GM12878 (cell line): ENCODE results near the gene ARHGDIG. TPM values are rescaled to one million over a fixed set of nuclear protein-coding genes. Genes with fewer than 3 reads are reported as not detected.

Experiments used
- ATAC-seq: fragments of 200-7000 bp; cut with Tn5 transposase; 3 replicates; pipeline ENCODE4 v1.9.1; 2020; ENCODE audit warnings: mild to moderate bottlenecking, moderate library complexity
- BruUV-seq: library from RNA; stranded (reverse); fragments of 400-500 nt; replicated peaks from 2 replicates; lab custom pipeline; 2021; lab: Mats Ljungman, UMichigan
- CTCF ChIA-PET: fragments of 300-600 bp; sonication (Branson Sonifier 250); formaldehyde crosslinking; extraction: SDS; loops from one replicate; lab custom pipeline; 2021; ENCODE audit warnings: inconsistent platforms; lab: Yijun Ruan, JAX
- POLR2A ChIA-PET: fragments of 350-600 bp; formaldehyde crosslinking; extraction: SDS; loops from one replicate; lab custom pipeline; 2021; ENCODE audit warnings: inconsistent platforms; lab: Charles Lee
- RAD21 ChIA-PET: fragments of 300-600 bp; sonication (Branson Sonifier 250); formaldehyde crosslinking; loops from one replicate; lab custom pipeline; 2023; ENCODE audit warnings: antibody characterized with exemption; ENCODE audit not compliant: unreplicated experiment; lab: Charles Lee
- SMC1A ChIA-PET: fragments of 300-600 bp; sonication (Branson Sonifier 250); formaldehyde crosslinking; loops from one replicate; lab custom pipeline; 2023; ENCODE audit not compliant: unreplicated experiment, uncharacterized antibody; lab: Charles Lee
- DNase-seq: peaks from one replicate; pipeline ENCODE4 v3.0.0-alpha.2; 2011; ENCODE audit warnings: low read depth, low spot score
- FAIRE-seq: peaks from 3 replicates; lab custom pipeline; 2011; peaks lifted over from hg19 to GRCh38; lab: Jason Lieb, UNC
- H2AFZ ChIP-seq: 2 replicates; pipeline ENCODE4 v1.6.0; 2011; ENCODE audit warnings: low read depth, low read length, control low read depth; ENCODE audit not compliant: control insufficient read depth
- H3K27ac ChIP-seq: 2 replicates; pipeline ENCODE4 v1.5.1; 2011; ENCODE audit warnings: control low read depth; ENCODE audit not compliant: control insufficient read depth, insufficient read depth
- H3K27me3 ChIP-seq, 2 experiments: replicated peaks in 1 of 2; 2 replicates each; pipeline versions ENCODE4 v1.6.0 to v1.6.1; 2011; ENCODE audit warnings: low read length in 1 of 2; ENCODE audit not compliant: control insufficient read depth in 2 of 2, insufficient read depth in 2 of 2
- H3K36me3 ChIP-seq, 2 experiments: 2 replicates each; pipeline ENCODE4 v1.5.1; 2011; ENCODE audit warnings: low read length in 1 of 2; ENCODE audit not compliant: control insufficient read depth in 2 of 2, insufficient read depth in 2 of 2
- H3K4me1 ChIP-seq: 2 replicates; pipeline ENCODE4 v1.6.1; 2011; ENCODE audit warnings: mild to moderate bottlenecking, low read length, moderate library complexity, mixed read lengths; ENCODE audit not compliant: control insufficient read depth, insufficient read depth
- H3K4me2 ChIP-seq: 2 replicates; pipeline ENCODE4 v1.6.0; 2011; ENCODE audit warnings: control low read depth; ENCODE audit not compliant: control insufficient read depth, insufficient read depth
- H3K4me3 ChIP-seq: fragments of 200-600 bp; sonication (generic); 2 replicates; pipeline ENCODE4 v1.5.1; 2016
- H3K79me2 ChIP-seq: 2 replicates; pipeline ENCODE4 v1.6.0; 2011; ENCODE audit warnings: low read length; ENCODE audit not compliant: control insufficient read depth, insufficient read depth
- H3K9ac ChIP-seq: 2 replicates; pipeline ENCODE4 v1.8.0; 2011; ENCODE audit warnings: low read length, control low read depth, mixed read lengths; ENCODE audit not compliant: control insufficient read depth, insufficient read depth
- H3K9me3 ChIP-seq: replicated peaks from 3 replicates; pipeline ENCODE4 v1.5.1; 2011; ENCODE audit warnings: mild to moderate bottlenecking, low read length; ENCODE audit not compliant: control insufficient read depth, insufficient read depth
- H4K20me1 ChIP-seq: 2 replicates; pipeline ENCODE4 v1.6.0; 2011; ENCODE audit not compliant: control insufficient read depth, insufficient read depth
- ATF7 ChIP-seq: fragments of 450-650 bp; IDR thresholded peaks from 2 replicates; pipeline ENCODE4 v1.6.1; 2016; ENCODE audit warnings: low read depth, mild to moderate bottlenecking
- BMI1 ChIP-seq: fragments of 450-650 bp; IDR thresholded peaks from 2 replicates; pipeline ENCODE4 v1.6.1; 2016; ENCODE audit warnings: mild to moderate bottlenecking, moderate library complexity, borderline replicate concordance
- CBFB ChIP-seq: IDR thresholded peaks from 2 replicates; pipeline ENCODE4 v1.6.1; 2016; ENCODE audit warnings: antibody characterized with exemption, low read depth
- CHD4 ChIP-seq: fragments of 200-600 bp; sonication (generic); IDR thresholded peaks from 2 replicates; pipeline ENCODE4 v1.6.1; 2016; ENCODE audit warnings: mild to moderate bottlenecking
- E2F8 ChIP-seq: fragments of 450-650 bp; IDR thresholded peaks from 2 replicates; pipeline ENCODE4 v1.6.1; 2018; ENCODE audit warnings: mild to moderate bottlenecking, low read depth, moderate library complexity; ENCODE audit not compliant: partially characterized antibody
- ELK1 ChIP-seq: IDR thresholded peaks from 2 replicates; pipeline ENCODE4 v1.6.1; 2012; ENCODE audit warnings: low read depth, low read length, improper control_type of control experiment
- IKZF2 ChIP-seq, 2 experiments: fragments of 450-650 bp; IDR thresholded peaks; 2 replicates each; pipeline ENCODE4 v1.6.1; 2017; ENCODE audit warnings: mild to moderate bottlenecking in 2 of 2, moderate library complexity in 2 of 2
- IRF4 ChIP-seq: IDR thresholded peaks from 2 replicates; pipeline ENCODE4 v1.6.1; 2011; ENCODE audit warnings: low read depth, low read length
- IRF5 ChIP-seq: fragments of 450-650 bp; IDR thresholded peaks from 2 replicates; pipeline ENCODE4 v1.6.1; 2017; ENCODE audit warnings: borderline replicate concordance
- KAT2A ChIP-seq: conservative IDR thresholded peaks from 2 replicates; pipeline ENCODE4 v1.6.1; 2011; ENCODE audit warnings: low read depth, low read length; ENCODE audit not compliant: control insufficient read depth
- MYB ChIP-seq: fragments of 150-350 bp; IDR thresholded peaks from 2 replicates; pipeline ENCODE4 v1.6.1; 2014; ENCODE audit warnings: mild to moderate bottlenecking, low read depth, low read length, borderline replicate concordance
- NBN ChIP-seq: fragments of 450-650 bp; IDR thresholded peaks from 2 replicates; pipeline ENCODE4 v1.6.1; 2016
- NFXL1 ChIP-seq: fragments of 450-650 bp; IDR thresholded peaks from 2 replicates; pipeline ENCODE4 v1.6.1; 2017; ENCODE audit warnings: antibody characterized with exemption, mild to moderate bottlenecking, borderline replicate concordance
- NFYB ChIP-seq: IDR thresholded peaks from 2 replicates; pipeline ENCODE4 v1.6.1; 2011; ENCODE audit warnings: low read depth, mild to moderate bottlenecking, low read length, improper control_type of control experiment, moderate library complexity; ENCODE audit not compliant: insufficient read depth
- PML ChIP-seq: IDR thresholded peaks from 2 replicates; pipeline ENCODE4 v1.6.1; 2012; ENCODE audit warnings: low read length, inconsistent platforms
- SRF ChIP-seq, 2 experiments: IDR thresholded peaks; 2 replicates each; pipeline ENCODE4 v1.6.1; 2011; ENCODE audit warnings: low read depth in 2 of 2, low read length in 2 of 2, mild to moderate bottlenecking in 1 of 2, moderate library complexity in 1 of 2
- SUPT20H ChIP-seq: IDR thresholded peaks from 2 replicates; pipeline ENCODE4 v1.6.1; 2011; ENCODE audit warnings: low read depth, mild to moderate bottlenecking, low read length, moderate library complexity, borderline replicate concordance; ENCODE audit not compliant: control insufficient read depth
- TBL1XR1 ChIP-seq: IDR thresholded peaks from 2 replicates; pipeline ENCODE4 v1.6.1; 2012; ENCODE audit warnings: low read depth, low read length, improper control_type of control experiment
- USF2 ChIP-seq: IDR thresholded peaks from 2 replicates; pipeline ENCODE4 v1.6.1; 2011; ENCODE audit warnings: low read depth, low read length, improper control_type of control experiment, borderline replicate concordance
- ZBED1 ChIP-seq: IDR thresholded peaks from 2 replicates; pipeline ENCODE4 v1.6.1; 2016; ENCODE audit warnings: borderline replicate concordance
- WGBS: methylation state at CpG from one replicate; pipeline ENCODE4 v1.1.6; 2016; ENCODE audit warnings: low lambda C conversion rate; ENCODE audit not compliant: insufficient replicate concordance, insufficient coverage; ENCODE audit errors: missing lambda C conversion rate; 5-methylcytosine and 5-hydroxymethylcytosine counted together
- in situ Hi-C: fragments of 300-500 bp; cut with MboI; formaldehyde crosslinking; loops from 9 replicates; pipeline ENCODE4 v1.14.3; 2018; ENCODE audit warnings: mixed read lengths
- intact Hi-C: fragments of 100-400 bp; cut with micrococcal nuclease; formaldehyde crosslinking; loops from one replicate; pipeline ENCODE4 v1.14.2; 2022; ENCODE audit not compliant: unreplicated experiment
- polyA plus RNA-seq, 11 experiments: library from polyadenylated mRNA; depleted of rRNA in 4 of 11; unstranded in 6 of 11; stranded (reverse) in 5 of 11; fragments of >200 nt; fragmentation: Nextera tagmentation in 4 of 11; fragmentation: Illumina TruSeq in 1 of 11; extraction: Ambion mirVana in 4 of 11; extraction: Trizol in 1 of 11; gene quantifications; 1 replicate in 1 of 11; 2 replicates in 10 of 11; pipeline versions ENCODE4 v1.2.1 to v1.2.3, GENCODE V29; 2011 to 2016; ENCODE audit warnings: inconsistent platforms in 2 of 11, missing spikeins in 2 of 11, low read depth in 1 of 11
- total RNA-seq, 4 experiments: library from RNA; depleted of rRNA in 3 of 4; stranded (reverse); fragments of >200 nt in 3 of 4; fragmentation: Illumina TruSeq in 1 of 4; extraction: Trizol in 1 of 4; gene quantifications; 2 replicates each; pipeline versions ENCODE4 v1.2.1 to v1.2.3, GENCODE V29; 2013 to 2021

ARHGDIG gene
- total and polyA plus RNA-seq, 10 of the 15 experiments (the other 5 are each of a cell fraction or from before 2014, with no cell fraction given) = not detected

- H3K9me3 ChIP-seq = no peaks in the 10 kb centered on the region
- H3K27ac ChIP-seq = no peak overlapping the region
- no peaks in the 10 kb centered on the region for H4K20me1 ChIP-seq
- no peak overlapping the region for H2AFZ ChIP-seq
- H3K36me3 ChIP-seq = no peaks in the 10 kb centered on the region; a peak in 3 of 4 replicates
- no peaks in the 10 kb centered on the region for H3K27me3 ChIP-seq
- in situ Hi-C loops (no loop called here), intact Hi-C loops (no loop called here)
- H3K4me3 ChIP-seq = no peak overlapping the region
- SMC1A ChIA-PET = no interaction called here
- POLR2A ChIA-PET = interaction anchor here (0.5 kb wide), 1 partner anchor 196 kb away, joined by 10 read pairs; no protein-coding TSS in a partner anchor
- no peak overlapping the region for H3K9ac ChIP-seq
- RAD21 ChIA-PET = no interaction called here
- H3K79me2 ChIP-seq = no peaks in the 10 kb centered on the region
- 89% methylated on average over 27 of the region's 37 CpGs for WGBS
- no peak overlapping the region for H3K4me2 ChIP-seq
- DNase-seq (no peak), ATAC-seq (no peak), FAIRE-seq (no peak)
- TF ChIP-seq USF2 (no peak), SUPT20H (no peak), KAT2A (no peak), IRF5 (no peak), CBFB (no peak), ATF7 (no peak), NFYB (no peak), TBL1XR1 (no peak), BMI1 (no peak), E2F8 (no peak), IKZF2 (IDR thresholded peaks at IDR 0.05) (no peak), IRF4 (no peak), MYB (no peak), CHD4 (no peak), NBN (no peak), NFXL1 (no peak), PML (no peak), ELK1 (no peak), ZBED1 (no peak), SRF (IDR thresholded peaks at IDR 0.05; ENCODE audit: low read depth in 2 of 2, low read length in 2 of 2) (no peak)
- no peaks in the 10 kb centered on the region for H3K4me1 ChIP-seq
- no TSS peak for BruUV-seq
- CTCF ChIA-PET = no interaction called here
Observed at GRCh38 chr16:296806-297510, 16.6 kb downstream of the ARHGDIG start.
